Posterior cingulate gyrus (tissue), 11 donors: ENCODE data around the gene CUTA.
"Not testable (repeated sequence)": the region's sequence is repeated elsewhere in the genome, so short reads cannot be mapped to it uniquely, and the experiment has no call there.

Source experiments
- DNase-seq, 10 donors: peaks; one replicate each; pipeline versions ENCODE4 v3.0.0 to v3.0.0-alpha.2; 2020 to 2021; ENCODE audit warnings: mixed read lengths in 3 of 10
- intact Hi-C: fragments of 100-400 bp; cut with DNase I; formaldehyde crosslinking; loops from one replicate; pipeline ENCODE4 v1.15.1; 2023

Gene CUTA

GRCh38 chr6:33410711-33411631 lies 6.9 kb downstream of the CUTA start, which contains the start of gene PHF1:
PHF1 (plus strand) TSS chr6:33411014; CDS start chr6:33412264, 1,250 bp downstream.
- DNase-seq: peak in 6 of 10 donors; percentile 31 to 89 (median 60)
- intact Hi-C loops: loop anchor here (1.0 to 10.0 kb wide), 3 partner anchors 7 to 96 kb away; partner anchors contain the start of genes CUTA, KIFC1, TAPBP and ZBTB22

GRCh38 chr6:33410050-33410710 lies 7.7 kb downstream of the CUTA start:
- DNase-seq: peak; percentile 92 to 100 (median 98)
- intact Hi-C loops: loop anchor here (1.0 to 10.0 kb wide), 3 partner anchors 8 to 95 kb away; partner anchors contain the start of genes CUTA, KIFC1, TAPBP and ZBTB22

- intact Hi-C loops: no loop called here
- DNase-seq: peak in 1 of 10 donors; percentile 5
Measured at GRCh38 chr6:33407132-33407718, 10.7 kb downstream of the CUTA start.

DNA sequence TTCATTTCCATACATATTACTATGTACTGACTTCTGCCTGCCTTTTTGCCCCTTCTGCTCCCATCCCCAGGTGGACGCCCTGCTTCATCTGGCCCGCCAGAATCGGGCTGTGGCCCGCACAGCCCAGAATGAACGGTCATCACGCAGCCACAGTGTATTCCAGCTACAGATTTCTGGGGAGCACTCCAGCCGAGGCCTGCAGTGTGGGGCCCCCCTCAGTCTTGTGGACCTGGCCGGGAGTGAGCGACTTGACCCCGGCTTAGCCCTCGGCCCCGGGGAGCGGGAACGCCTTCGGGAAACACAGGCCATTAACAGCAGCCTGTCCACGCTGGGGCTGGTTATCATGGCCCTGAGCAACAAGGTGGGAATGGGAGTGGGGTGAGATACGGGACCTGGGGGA lies 11.8 kb downstream of the CUTA start:
- intact Hi-C loops: no loop called here
- DNase-seq: peak in 1 of 10 donors; percentile 55

DNA sequence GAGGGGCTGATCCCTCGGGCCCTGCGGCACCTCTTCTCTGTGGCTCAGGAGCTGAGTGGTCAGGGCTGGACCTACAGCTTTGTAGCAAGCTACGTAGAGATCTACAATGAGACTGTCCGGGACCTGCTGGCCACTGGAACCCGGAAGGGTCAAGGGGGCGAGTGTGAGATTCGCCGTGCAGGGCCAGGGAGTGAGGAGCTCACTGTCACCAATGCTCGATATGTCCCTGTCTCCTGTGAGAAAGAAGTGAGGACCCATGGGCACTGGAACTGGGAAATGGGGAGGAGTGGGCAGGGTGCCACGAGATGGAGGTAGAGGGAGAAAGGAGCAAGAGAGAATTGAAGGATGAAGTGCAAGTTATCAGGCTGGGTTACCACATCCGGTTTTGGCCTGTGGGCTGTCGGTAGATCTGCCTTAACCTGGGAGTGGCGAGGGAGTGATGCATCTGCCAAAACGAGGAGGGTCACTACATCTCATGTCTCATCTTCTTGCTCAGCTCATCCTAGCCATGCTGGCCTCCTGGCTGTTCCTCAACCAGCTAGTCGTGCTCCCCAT lies 12.4 kb downstream of the CUTA start:
- intact Hi-C loops: no loop called here
- peak in 1 of 10 donors; percentile 52 for DNase-seq

DNA sequence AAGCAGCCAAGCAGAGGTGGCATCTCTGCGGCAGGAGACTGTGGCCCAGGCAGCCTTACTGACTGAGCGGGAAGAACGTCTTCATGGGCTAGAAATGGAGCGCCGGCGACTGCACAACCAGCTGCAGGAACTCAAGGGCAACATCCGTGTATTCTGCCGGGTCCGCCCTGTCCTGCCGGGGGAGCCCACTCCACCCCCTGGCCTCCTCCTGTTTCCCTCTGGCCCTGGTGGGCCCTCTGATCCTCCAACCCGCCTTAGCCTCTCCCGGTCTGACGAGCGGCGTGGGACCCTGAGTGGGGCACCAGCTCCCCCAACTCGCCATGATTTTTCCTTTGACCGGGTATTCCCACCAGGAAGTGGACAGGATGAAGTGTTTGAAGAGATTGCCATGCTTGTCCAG lies 13.0 kb downstream of the CUTA start:
- intact Hi-C loops: no loop called here
- peak in 1 of 10 donors; percentile 36 for DNase-seq

GRCh38 chr6:33399881-33400280 lies 18.0 kb downstream of the CUTA start:
- intact Hi-C loops, DNase-seq: not testable (repeated sequence)

- intact Hi-C loops: not testable (repeated sequence)
Measured at GRCh38 chr6:33398601-33399000, 19.3 kb downstream of the CUTA start.

DNA sequence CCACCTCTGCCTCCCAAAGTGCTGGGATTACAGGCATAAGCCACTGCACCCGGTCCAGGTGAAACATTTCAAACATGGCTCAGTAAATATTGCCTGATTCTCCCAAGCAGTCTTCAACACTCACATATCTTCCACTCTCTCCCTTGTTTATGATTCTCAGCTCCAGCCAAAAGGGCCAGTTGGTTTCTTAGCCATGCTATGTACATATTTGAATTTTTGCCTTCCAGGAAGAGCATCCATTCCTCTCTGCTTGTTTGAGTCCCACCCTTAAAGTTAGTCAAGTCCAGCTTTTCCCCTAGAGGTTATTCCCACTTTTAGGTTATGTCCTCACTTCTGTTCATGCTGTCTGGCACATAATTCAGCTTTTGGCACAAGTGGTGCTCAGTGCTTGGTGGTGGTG lies 20.4 kb downstream of the CUTA start:
- DNase-seq: no peak
- intact Hi-C loops: no loop called here

More at GRCh38 chr6:33398601-33399000, 19.3 kb downstream of the CUTA start:
- DNase-seq: not testable (repeated sequence)

DNA sequence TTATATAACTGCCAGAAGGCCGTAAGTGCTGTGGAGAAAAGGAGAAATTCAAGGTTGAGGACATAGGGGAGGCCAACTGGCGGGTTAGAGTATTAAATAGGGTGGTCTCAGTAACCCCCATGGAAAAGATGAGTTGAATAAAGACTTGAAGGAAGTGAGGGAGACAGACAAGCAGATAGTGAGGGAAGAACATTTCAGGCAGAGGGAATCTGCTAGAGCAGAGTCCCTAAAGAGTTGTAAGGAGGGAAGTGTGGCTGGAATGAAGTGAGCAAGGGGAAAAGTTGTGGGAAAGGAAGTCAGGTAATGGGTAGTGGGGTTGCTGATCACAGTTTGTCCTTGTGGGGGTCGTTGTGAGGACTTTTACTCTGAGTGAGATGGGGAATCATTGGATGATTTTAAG lies 24.9 kb downstream of the CUTA start:
- peak in 1 of 10 donors; percentile 4 for DNase-seq
- intact Hi-C loops: loop anchor here (5.0 kb wide), 1 partner anchor 34 kb away; no protein-coding TSS in a partner anchor

DNA sequence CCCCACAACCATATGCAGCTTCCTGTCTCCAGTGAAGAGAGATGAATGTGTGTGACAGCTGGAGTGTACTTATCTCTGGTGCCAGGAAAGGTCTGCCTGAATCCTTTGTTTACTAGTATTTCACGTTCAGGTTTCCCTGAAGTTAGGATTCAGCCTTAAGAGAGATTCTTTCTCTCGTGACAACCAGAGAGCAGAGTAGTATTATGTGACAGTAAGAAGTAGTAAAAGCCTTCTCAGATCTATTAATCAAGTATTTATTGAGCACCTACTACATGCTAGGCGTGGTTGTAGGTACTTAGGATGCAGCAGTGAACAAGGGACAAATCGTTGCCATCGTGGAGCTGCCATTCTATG lies 25.3 kb downstream of the CUTA start:
- peak in 1 of 10 donors; percentile 3 for DNase-seq
- intact Hi-C loops: loop anchor here (5.0 kb wide), 1 partner anchor 35 kb away; no protein-coding TSS in a partner anchor

DNA sequence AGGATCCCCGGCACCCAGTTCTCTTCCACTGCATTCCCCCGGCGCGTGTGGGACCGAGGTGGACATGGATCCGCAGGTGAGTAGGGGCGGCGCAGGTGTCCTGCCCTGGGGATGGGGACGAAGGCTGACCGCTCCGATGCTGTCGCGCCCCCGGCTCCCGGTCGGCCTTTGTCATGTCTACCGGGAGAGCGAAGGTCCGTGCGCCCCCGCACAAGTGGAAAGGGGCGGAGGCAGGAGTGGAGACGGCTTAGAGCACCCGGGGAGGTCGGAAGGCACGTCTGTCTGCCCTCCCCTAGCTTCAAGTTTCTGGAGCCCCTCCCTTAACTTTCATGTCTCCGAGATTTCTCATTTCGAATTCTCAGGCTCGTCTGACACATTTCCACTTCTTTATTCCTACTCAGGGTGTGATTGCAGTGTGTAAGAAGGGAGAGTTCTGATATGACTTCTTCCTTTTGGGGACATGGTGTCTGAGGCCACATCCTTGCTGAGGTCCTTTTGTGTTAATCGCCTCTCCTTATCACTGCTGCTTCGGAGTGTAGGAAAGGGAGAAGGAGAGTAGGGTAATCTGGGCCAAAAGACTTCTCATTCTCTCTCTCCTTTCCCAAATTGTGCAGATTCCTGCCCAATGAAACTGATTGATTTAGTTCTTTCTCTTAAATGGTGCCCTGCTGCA lies 25.8 kb downstream of the CUTA start:
- intact Hi-C loops: loop anchor here (1.0 to 5.0 kb wide), 3 partner anchors 18 to 63 kb away; partner anchors contain the start of gene ZBTB9
- DNase-seq: no peak

DNA sequence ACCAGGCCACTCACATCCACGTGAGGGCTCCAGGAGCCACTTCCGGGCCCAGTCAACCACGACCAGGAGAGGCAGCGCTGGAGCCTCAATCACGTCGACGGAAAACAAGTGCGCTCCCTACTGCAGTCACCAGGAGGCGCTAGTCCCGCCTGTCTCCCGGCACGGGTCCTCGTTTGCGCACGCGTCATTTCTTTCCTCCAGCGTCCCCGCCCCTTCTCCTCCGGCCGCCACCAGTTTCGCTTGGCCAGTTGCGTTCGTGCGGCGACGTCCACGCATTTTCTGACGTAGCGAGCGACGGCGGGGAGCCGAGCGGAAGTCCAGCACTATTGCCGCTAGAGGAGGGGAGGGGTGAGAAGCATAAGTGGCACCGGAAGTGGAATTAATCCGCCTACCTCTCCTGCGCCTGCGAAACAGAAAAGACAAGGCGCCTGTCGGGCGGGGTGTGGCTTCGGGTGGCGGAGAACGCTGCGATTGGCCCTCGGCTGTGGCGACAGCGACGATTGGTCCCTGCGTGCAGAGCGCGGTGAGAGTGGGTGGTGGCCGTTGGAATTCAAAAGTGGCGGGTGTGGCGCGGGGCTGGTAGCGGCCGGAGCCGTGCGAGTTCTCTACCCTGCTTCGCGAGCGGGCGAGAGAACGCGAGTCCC lies 26.5 kb downstream of the CUTA start, which contains the start of gene KIFC1:
Gene KIFC1 (plus strand): TSS at position 546 of the 644 bp plus-strand sequence. CDS start 163 bp downstream, outside the sequence.
- intact Hi-C loops: loop anchor here (1.0 to 5.0 kb wide), 3 partner anchors 19 to 63 kb away; partner anchors contain the start of gene ZBTB9
- peak; percentile 98 to 100 (median 99) for DNase-seq

- DNase-seq: no peak
Measured at GRCh38 chr6:33390767-33391277, 27.1 kb downstream of the CUTA start.

GRCh38 chr6:33390173-33390572 lies 27.7 kb downstream of the CUTA start:
- no peak for DNase-seq
- intact Hi-C loops: loop anchor here (2.0 to 5.0 kb wide), 2 partner anchors 37 to 65 kb away; partner anchors contain the start of gene ZBTB9

More at GRCh38 chr6:33390767-33391277, 27.1 kb downstream of the CUTA start:
- intact Hi-C loops: loop anchor here (1.0 to 5.0 kb wide), 3 partner anchors 19 to 64 kb away; partner anchors contain the start of gene ZBTB9

- intact Hi-C loops: no loop called here
- no peak for DNase-seq
Measured at GRCh38 chr6:33384581-33385020, 33.3 kb downstream of the CUTA start.

DNA sequence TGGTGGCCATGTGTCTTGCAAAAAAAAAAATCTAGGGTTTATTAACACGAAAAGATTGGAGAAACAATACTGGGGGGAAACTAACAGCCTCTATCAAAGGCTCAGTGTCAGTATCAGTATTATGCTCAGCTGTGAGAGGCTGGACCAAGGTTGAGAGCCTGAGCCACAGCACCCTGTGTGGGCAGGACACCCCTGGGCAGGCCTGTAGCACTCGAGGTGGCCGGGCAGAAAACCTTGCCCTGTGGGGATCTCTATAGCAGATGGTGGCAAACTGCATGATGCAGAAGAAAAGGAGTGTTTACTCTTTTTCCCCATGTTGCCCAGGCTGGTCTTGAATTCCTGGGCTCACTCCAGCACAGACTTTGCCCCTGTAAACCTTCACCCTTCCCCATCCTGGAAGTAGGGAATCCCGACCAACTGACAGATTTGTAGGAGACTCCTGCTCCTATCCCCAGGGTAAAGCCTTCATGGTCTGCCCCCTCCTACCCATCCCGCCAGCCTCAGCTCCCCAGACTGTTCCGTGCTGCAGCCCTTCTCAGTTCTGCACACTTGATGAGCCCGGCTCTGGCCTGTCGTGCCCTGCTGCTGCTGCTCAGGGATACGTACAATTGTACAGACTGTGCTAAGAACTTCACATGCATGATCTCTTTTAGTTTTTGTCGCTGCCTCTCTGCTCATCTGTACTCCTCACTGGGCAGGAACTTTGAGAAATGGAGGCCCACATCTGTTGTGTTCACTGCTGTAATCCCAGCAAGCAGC lies 34.3 kb downstream of the CUTA start:
- intact Hi-C loops: no loop called here

More for the DNA sequence above, 34.3 kb downstream of the CUTA start:
- DNase-seq: no peak
